MG63 (cell line): ENCODE results near the gene TWIST1. TPM values are rescaled to one million over a fixed set of nuclear protein-coding genes. Genes with fewer than 3 reads are reported as not detected.

ENCODE experiments used
- DNase-seq: peaks from one replicate; pipeline ENCODE4 v3.0.0-alpha.2; 2020
- H3K27me3 ChIP-seq: fragments of 250-450 bp; sonication (Bioruptor Pico); 2 replicates; pipeline ENCODE4 v1.5.1; 2020; ENCODE audit warnings: mild to moderate bottlenecking, moderate library complexity
- H3K36me3 ChIP-seq: fragments of 250-450 bp; sonication (Bioruptor Pico); 2 replicates; pipeline ENCODE4 v1.5.1; 2020; ENCODE audit warnings: mild to moderate bottlenecking, moderate library complexity
- H3K4me3 ChIP-seq: fragments of 250-450 bp; sonication (Bioruptor Pico); 2 replicates; pipeline ENCODE4 v1.5.1; 2020; ENCODE audit warnings: mild to moderate bottlenecking, moderate library complexity
- H3K9me3 ChIP-seq: fragments of 250-450 bp; sonication (Bioruptor Pico); 2 replicates; pipeline ENCODE4 v1.5.1; 2020; ENCODE audit warnings: mild to moderate bottlenecking, moderate library complexity
- total RNA-seq: library from RNA; depleted of rRNA; stranded (reverse); fragments of >200 nt; shearing (Covaris generic); gene quantifications from 2 replicates; pipeline ENCODE4 v1.2.3, GENCODE V29; 2014; ENCODE audit warnings: low replicate concordance

Gene TWIST1
- total RNA-seq, 1 experiment from 2014 or later: 22.8 TPM

GRCh38 chr7:19117870-19118608 is 603 bp upstream of the TWIST1 start:
- Histone ChIP-seq H3K9me3 (no peaks in the 10 kb centered on the region), H3K36me3 (no peaks in the 10 kb centered on the region), H3K27me3 (peaks cover 3% of the 10 kb centered on the region), H3K4me3 (peak overlapping the region; percentile 61; the same call in 1 of the 2 replicates)
- no peak for DNase-seq

DNA sequence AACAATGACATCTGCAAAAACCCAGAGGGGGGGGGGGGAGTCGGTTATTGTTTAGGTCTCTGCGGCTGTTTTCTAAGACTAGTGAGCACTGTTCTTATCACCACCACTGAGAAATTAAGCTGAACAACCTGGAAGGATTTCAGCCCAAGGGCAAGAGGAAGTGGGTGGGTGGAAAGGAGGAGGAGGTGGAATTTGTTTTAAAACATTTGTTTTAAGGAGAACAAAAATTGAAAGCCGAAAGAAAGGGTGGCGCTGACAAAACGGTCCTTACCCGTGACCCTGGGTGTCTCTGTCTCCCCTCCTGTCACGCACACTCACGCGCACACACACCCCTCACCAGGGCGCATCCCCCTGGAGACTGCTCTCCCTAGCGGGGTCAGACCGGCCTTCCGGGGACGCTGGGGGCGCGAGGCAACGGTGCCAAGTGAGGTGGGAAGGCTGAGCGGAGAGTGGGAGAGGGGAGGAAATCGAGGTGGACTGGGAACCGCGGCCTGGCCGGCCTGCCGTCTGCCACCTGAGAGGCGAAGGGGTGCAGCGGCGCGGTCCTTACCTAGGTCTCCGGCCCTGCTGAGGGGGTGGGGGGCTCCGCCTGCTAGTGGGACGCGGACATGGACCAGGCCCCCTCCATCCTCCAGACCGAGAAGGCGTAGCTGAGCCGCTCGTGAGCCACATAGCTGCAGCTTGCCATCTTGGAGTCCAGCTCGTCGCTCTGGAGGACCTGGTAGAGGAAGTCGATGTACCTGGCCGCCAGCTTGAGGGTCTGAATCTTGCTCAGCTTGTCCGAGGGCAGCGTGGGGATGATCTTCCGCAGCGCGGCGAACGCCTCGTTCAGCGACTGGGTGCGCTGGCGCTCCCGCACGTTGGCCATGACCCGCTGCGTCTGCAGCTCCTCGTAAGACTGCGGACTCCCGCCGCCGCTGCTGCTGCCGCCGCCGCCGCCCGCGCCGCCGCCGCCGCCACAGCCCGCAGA is 1.0 kb downstream of the TWIST1 start:
- Histone ChIP-seq H3K27me3 (peaks cover 2% of the 10 kb centered on the region), H3K36me3 (no peaks in the 10 kb centered on the region), H3K9me3 (no peaks in the 10 kb centered on the region), H3K4me3 (peak overlapping the region; percentile 61)
- peak; percentile 56 for DNase-seq

DNA sequence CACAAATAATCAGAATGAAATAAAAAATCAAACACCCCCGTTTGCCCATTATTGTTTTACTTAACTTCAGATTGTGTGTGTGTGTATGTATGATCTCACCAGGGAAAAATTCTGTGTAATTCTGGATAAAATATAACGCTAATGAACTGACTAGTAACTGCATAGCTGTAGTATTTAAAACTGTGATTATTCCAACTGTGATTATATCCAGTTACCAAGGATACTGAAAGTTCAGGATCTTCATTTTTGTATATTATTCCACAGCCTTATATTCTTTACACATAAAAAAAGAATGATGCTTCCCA is 2.9 kb downstream of the TWIST1 start:
- DNase-seq: no peak
- peak overlapping the region; percentile 61 for H3K4me3 ChIP-seq
- H3K27me3 ChIP-seq: no peaks in the 10 kb centered on the region
- H3K9me3 ChIP-seq: no peaks in the 10 kb centered on the region
- H3K36me3 ChIP-seq: no peaks in the 10 kb centered on the region

DNA sequence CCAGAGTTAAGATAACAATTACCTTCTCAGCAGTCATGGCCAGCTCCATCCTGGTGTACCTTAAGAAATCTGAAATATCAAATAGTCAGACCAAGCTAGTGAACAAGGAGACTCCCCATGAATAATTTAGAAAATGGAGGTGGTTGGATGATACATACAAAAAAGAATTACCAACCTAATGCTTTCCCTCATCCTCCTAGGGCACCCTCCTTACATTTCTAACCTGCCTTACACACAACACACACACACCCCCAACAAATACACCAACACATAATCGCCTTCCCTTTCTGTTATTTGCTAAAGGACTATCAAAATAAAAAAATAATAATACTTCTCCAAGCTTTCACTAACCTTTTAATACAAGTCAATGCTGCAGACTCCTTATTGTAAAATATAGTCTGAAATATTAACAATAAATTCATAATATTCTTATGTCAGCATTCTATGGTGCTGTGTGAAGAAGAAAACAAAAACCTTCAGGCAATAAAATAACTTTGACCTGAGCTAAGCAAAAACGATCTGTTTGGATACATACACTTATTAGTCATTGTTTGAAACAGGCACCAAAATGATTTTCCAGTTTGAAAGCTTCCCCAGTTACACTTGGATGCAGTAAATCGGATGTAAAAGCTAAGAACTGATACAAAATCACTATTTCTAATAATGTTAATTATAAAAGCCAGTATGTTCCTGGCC is 3.4 kb downstream of the TWIST1 start:
- H3K4me3 ChIP-seq: peak overlapping the region; percentile 61
- no peaks in the 10 kb centered on the region for H3K36me3 ChIP-seq
- H3K27me3 ChIP-seq: no peaks in the 10 kb centered on the region
- no peak for DNase-seq
- no peaks in the 10 kb centered on the region for H3K9me3 ChIP-seq

GRCh38 chr7:19113002-19113350 is 4.5 kb downstream of the TWIST1 start:
- H3K27me3 ChIP-seq: no peaks in the 10 kb centered on the region
- no peak for DNase-seq
- H3K9me3 ChIP-seq: no peaks in the 10 kb centered on the region
- H3K36me3 ChIP-seq: no peaks in the 10 kb centered on the region
- peak overlapping the region; percentile 32 for H3K4me3 ChIP-seq

GRCh38 chr7:19112274-19113001 is 5.0 kb downstream of the TWIST1 start:
- H3K36me3 ChIP-seq: no peaks in the 10 kb centered on the region
- peak overlapping the region; percentile 32 for H3K4me3 ChIP-seq
- H3K9me3 ChIP-seq: no peaks in the 10 kb centered on the region
- DNase-seq: peak; percentile 42
- H3K27me3 ChIP-seq: no peaks in the 10 kb centered on the region

DNA sequence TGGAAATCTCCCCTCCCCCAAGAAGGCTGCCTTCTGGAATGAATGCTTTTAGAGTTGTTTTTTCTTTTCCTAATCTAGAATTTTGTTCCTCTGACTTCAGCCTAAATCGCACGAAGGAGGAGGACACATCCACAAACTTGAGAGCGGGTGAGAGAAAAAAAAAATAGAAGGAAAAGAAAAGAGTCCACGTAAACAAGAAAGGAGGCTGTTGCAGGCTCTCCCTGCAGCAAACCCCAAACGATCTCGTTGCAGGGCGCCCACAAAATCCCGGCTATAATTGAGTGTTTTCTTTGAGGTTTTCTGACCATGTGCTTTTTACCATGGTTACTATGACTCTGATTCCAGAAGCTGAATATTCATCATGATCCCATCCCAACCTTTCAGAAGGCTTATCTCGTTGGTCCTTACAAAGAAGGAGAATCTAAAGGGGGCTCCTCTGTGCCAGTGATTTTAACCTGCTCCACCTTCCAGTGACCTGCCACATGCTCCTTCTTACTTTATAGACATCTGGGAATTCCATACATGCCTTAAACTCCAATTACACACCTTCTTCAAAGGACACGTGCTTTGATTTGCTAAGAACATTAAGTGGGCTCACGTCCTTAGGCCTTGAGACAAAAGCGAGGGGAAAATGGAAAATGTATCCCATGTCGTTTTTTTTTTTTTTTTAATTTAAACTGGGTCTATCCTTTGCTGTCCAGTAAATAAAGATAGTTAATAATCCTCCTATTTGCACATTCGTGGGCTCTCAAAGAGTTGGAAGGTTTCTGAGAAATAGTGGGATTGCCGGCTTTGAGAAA is 5.8 kb downstream of the TWIST1 start:
- H3K9me3 ChIP-seq: no peaks in the 10 kb centered on the region

GRCh38 chr7:19110776-19111175 is 6.7 kb downstream of the TWIST1 start:
- no peaks in the 10 kb centered on the region for H3K36me3 ChIP-seq

More for the DNA sequence above, 5.8 kb downstream of the TWIST1 start:
- DNase-seq: no peak
- Histone ChIP-seq H3K36me3 (no peaks in the 10 kb centered on the region), H3K4me3 (peak overlapping the region; percentile 32), H3K27me3 (peaks cover 3% of the 10 kb centered on the region; the same call in 1 of the 2 replicates)

DNA sequence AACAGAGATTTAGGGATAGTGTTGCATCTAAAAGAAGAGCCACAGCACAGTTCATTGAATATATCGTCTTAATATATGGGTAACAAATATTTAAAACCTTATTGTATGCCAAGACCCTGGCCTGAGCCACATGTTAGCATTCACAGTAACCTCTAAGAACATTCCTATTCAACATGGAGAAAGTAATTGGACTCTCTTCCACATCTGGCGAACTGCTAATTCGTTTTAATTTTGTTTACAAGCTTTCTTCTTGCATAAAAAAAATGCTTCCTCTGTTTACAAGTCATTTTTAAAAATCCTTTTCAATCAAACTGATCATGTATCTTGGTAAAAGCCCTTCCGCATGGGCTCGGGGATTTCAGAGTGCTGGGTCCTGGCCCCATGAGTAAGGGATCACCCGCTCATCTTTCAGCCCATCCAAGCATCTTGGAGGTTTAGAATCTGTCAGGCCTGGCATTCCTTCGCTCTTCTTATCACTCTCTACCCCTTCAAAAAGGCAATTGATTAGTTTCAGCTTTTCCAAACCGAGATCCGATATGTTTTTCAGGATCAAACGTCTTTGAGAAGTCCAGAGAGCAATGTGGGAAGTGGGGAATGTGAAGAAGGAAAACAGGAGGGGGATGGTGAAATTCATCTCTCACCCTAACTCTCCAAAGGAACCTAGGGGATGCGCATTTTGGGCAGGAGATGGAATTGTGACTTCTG is 7.3 kb downstream of the TWIST1 start:
- Histone ChIP-seq H3K9me3 (no peaks in the 10 kb centered on the region), H3K4me3 (no peak overlapping the region), H3K27me3 (peaks cover 9% of the 10 kb centered on the region; the same call in 1 of the 2 replicates), H3K36me3 (no peaks in the 10 kb centered on the region)
- no peak for DNase-seq

More at GRCh38 chr7:19110776-19111175, 6.7 kb downstream of the TWIST1 start:
- no peak for DNase-seq
- peaks cover 9% of the 10 kb centered on the region; the same call in 1 of the 2 replicates for H3K27me3 ChIP-seq
- H3K4me3 ChIP-seq: no peak overlapping the region
- no peaks in the 10 kb centered on the region for H3K9me3 ChIP-seq

DNA sequence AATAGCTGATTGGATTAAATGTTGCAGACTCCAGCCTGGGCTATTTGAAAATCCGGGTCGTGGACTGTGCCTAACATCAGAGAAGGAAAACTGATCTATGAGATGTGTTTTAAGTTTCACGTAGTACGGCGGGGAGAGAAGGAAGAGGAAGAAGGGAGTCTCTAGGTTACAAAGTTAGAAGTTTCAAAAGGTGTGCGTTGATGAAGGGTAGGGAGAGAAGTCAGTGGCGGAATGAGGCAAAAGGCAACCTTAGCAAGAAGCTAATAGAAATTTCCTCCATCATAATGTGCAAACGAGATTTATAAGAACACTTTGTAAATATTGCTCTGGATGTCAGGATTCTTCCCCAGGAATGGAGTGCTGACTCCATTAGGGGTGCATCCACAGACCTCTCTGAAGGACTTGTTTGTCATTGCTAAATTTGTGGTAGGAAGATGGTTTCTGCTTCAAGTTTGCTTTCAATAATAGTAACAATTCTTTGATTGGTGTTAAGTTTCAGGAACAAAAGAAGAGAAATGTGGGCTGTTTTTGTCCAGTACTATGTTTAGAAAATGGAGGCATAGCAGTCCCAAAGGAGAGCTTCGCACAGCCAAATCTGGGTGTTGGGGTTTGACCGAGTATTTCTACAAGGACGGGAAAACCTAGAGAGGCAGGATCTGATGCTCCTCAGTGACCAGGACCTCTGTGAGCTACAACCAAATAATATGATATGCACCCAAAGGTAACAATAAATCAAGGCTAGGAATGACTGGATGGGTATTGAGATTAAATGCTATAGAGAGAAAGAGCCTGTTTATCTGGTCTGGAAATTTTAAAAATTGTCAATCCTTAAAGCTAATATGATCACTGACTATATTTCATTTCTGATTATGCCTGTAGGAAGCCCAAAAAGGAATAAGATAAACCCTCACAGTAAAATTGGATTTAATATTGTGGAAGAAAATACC is 8.2 kb downstream of the TWIST1 start:
- Histone ChIP-seq H3K36me3 (no peaks in the 10 kb centered on the region), H3K27me3 (peaks cover 9% of the 10 kb centered on the region; the same call in 1 of the 2 replicates), H3K9me3 (no peaks in the 10 kb centered on the region), H3K4me3 (no peak overlapping the region)
- DNase-seq: no peak

DNA sequence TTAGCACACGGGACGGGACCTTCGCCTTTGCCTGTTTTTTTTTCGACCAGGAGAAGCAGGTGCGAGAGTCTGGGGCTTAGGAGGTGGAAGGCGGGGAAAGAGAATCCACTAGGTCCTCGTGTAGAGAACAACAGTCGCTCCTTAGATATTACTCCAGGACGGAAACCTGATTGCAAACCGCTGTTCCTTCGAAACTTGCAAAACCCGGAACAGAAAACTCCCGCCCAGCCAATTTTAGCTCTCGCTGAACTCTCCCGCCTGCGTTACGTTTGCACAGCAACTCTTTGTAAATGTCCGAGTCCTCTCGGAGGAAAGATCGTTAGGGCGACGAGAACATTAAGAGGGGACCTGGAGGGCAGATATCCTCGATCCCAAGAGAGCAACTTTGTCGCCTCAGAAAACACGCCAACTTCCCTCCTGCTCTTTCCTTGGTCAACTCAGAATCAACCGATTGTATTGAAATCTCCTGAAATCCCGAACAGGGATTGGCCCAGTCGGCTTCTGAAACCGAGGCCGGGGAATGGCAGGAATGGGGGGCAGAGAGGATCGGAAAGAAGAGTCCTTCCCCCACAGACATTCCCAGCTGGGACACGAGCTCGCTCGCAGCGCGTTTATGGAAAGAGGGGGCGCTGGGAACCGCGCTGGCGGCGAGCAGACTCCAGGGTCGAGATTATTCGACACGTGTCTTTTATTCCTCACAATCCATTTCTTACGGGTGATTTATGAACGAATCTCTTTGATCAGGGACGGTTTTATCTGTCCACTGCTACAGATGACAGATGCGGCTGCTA is 9.9 kb downstream of the TWIST1 start:
- peak overlapping the region; percentile 39 for H3K4me3 ChIP-seq
- DNase-seq: peak; percentile 43
- H3K27me3 ChIP-seq: peaks cover 9% of the 10 kb centered on the region; the same call in 1 of the 2 replicates
- no peaks in the 10 kb centered on the region for H3K9me3 ChIP-seq
- no peaks in the 10 kb centered on the region for H3K36me3 ChIP-seq

DNA sequence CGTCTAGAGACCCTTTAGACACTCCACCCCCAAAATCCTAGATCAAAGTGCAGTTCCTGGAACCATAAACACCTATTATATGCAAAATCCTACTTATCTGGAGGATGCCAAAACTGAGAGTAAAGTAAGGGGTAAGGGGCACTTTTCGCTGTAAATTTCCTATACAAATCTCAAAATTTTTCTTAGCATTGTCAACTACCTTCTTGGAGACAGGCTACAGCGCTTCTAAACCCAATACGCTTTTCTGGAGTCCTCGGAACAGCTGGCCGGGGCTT is 10.4 kb downstream of the TWIST1 start:
- Histone ChIP-seq H3K4me3 (peak overlapping the region; percentile 39), H3K9me3 (no peaks in the 10 kb centered on the region), H3K36me3 (no peaks in the 10 kb centered on the region), H3K27me3 (peaks cover 9% of the 10 kb centered on the region; the same call in 1 of the 2 replicates)
- DNase-seq: no peak

- H3K36me3 ChIP-seq: no peaks in the 10 kb centered on the region
- no peak for DNase-seq
These were observed 11.0 kb downstream of the TWIST1 start for GRCh38 chr7:19106241-19107080.

More at GRCh38 chr7:19106241-19107080, 11.0 kb downstream of the TWIST1 start:
- Histone ChIP-seq H3K9me3 (no peaks in the 10 kb centered on the region), H3K4me3 (peak overlapping the region; percentile 39), H3K27me3 (peaks cover 9% of the 10 kb centered on the region; the same call in 1 of the 2 replicates)
